GM12878 (cell line): ENCODE measurements around the gene TM4SF4.

Experiments used
- BHLHE40 ChIP-seq, 2 experiments: fragments of 450-650 bp in 1 of 2; IDR thresholded peaks; 2 replicates each; pipeline ENCODE4 v1.6.1; 2011 to 2017; ENCODE audit warnings: low read depth in 2 of 2, borderline replicate concordance in 1 of 2, improper control_type of control experiment in 1 of 2, low read length in 1 of 2, mild to moderate bottlenecking in 1 of 2
- CTCF ChIP-seq, 3 experiments: IDR thresholded peaks in 2 of 3; conservative IDR thresholded peaks in 1 of 3; 2 replicates each; pipeline ENCODE4 v1.5.1; 2011; ENCODE audit warnings: low read depth in 3 of 3, low read length in 3 of 3, mild to moderate bottlenecking in 3 of 3, control low read depth in 2 of 3, moderate library complexity in 2 of 3, inconsistent platforms in 1 of 3, mixed read lengths in 1 of 3; ENCODE audit not compliant: control insufficient read depth in 2 of 3, insufficient read depth in 1 of 3; ENCODE audit errors: extremely low read depth in 1 of 3
- EGR1 ChIP-seq, 2 experiments: IDR thresholded peaks; 1 replicate in 1 of 2; 2 replicates in 1 of 2; pipeline ENCODE4 v1.6.1; 2011 to 2012; ENCODE audit warnings: low read depth in 2 of 2, low read length in 2 of 2, borderline replicate concordance in 1 of 2, mild to moderate bottlenecking in 1 of 2, moderate library complexity in 1 of 2
- ETV6 ChIP-seq, 2 experiments: fragments of 450-650 bp in 1 of 2; IDR thresholded peaks in 1 of 2; conservative IDR thresholded peaks in 1 of 2; 2 replicates each; pipeline ENCODE4 v1.6.1; 2014; ENCODE audit warnings: antibody characterized with exemption in 1 of 2, borderline replicate concordance in 1 of 2, low read depth in 1 of 2, mild to moderate bottlenecking in 1 of 2, moderate library complexity in 1 of 2
- MXI1 ChIP-seq: fragments of 150-350 bp; IDR thresholded peaks from 2 replicates; pipeline ENCODE4 v1.6.1; 2011; ENCODE audit warnings: low read depth, mild to moderate bottlenecking, inconsistent platforms, low read length, improper control_type of control experiment
- NFYB ChIP-seq: IDR thresholded peaks from 2 replicates; pipeline ENCODE4 v1.6.1; 2011; ENCODE audit warnings: low read depth, mild to moderate bottlenecking, low read length, improper control_type of control experiment, moderate library complexity; ENCODE audit not compliant: insufficient read depth
- POLR2AphosphoS5 ChIP-seq: IDR thresholded peaks from 2 replicates; pipeline ENCODE4 v1.6.1; 2011; ENCODE audit warnings: mild to moderate bottlenecking, low read length, inconsistent platforms
- TF ChIP-seq, protein P1 (sequence below): IDR thresholded peaks from 2 replicates; pipeline ENCODE4 v1.6.1; 2011; ENCODE audit warnings: borderline replicate concordance, low read depth, mild to moderate bottlenecking, moderate library complexity, mixed read lengths, low read length; ENCODE audit not compliant: insufficient read depth; ENCODE audit errors: extremely low read length

DNA sequence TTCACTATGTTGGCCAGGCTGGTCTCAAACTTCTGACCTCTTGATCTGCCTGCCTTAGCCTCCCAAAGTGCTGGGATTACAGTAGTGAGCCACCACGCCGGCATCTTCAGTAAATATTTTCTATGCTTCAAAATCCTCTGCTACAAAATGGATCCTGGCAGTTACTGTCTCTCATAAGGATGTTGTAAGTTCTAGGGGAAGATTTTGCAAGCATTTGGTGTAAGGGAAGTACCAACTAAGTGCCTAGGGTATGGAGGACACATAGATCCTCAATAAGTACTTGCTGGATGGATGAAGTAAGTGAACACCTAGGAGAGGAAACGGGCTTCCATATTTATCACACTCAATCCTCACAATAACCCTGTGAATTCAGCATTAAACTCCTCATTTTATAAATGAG lies 6.6 kb downstream of the TM4SF4 start:
- TF ChIP-seq NFYB (no peak), MXI1 (no peak), CTCF (IDR thresholded peaks at IDR 0.05 in 2 of 3, conservative IDR thresholded peaks at IDR 0.05 in 1 of 3; ENCODE audit: control insufficient read depth in 2 of 3, extremely low read depth in 1 of 3, insufficient read depth in 1 of 3, low read depth in 3 of 3, low read length in 3 of 3) (no peak), POLR2AphosphoS5 (no peak), ETV6 (conservative IDR thresholded peaks at IDR 0.05 in 1 of 2, IDR thresholded peaks at IDR 0.05 in 1 of 2; ENCODE audit: borderline replicate concordance in 1 of 2, low read depth in 1 of 2) (no peak), EGR1 (IDR thresholded peaks at IDR 0.05; ENCODE audit: borderline replicate concordance in 1 of 2, low read depth in 2 of 2, low read length in 2 of 2) (no peak), BHLHE40 (IDR thresholded peaks at IDR 0.05; ENCODE audit: borderline replicate concordance in 1 of 2, low read depth in 2 of 2, low read length in 1 of 2) (no peak)
- TF ChIP-seq, protein P1, sequence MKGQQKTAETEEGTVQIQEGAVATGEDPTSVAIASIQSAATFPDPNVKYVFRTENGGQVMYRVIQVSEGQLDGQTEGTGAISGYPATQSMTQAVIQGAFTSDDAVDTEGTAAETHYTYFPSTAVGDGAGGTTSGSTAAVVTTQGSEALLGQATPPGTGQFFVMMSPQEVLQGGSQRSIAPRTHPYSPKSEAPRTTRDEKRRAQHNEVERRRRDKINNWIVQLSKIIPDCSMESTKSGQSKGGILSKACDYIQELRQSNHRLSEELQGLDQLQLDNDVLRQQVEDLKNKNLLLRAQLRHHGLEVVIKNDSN: no peak
